OCI-LY1 (cell line): ENCODE data around the gene GSKIP.
A peak's percentile ranks its signal among the peaks of the same experiment; 100 is the strongest.

Source experiments
- H2AFZ ChIP-seq: fragments of 200-600 bp; sonication (generic), shearing (Covaris generic); 2 replicates; pipeline ENCODE4 v1.6.0; 2014; ENCODE audit warnings: antibody characterized with exemption, mild to moderate bottlenecking, low read length
- H3F3A ChIP-seq: fragments of 200-600 bp; sonication (generic), shearing (Covaris generic); 2 replicates; pipeline ENCODE4 v1.6.0; 2014; ENCODE audit warnings: mild to moderate bottlenecking, antibody characterized with exemption, low read length, moderate library complexity; ENCODE audit not compliant: insufficient read depth
- H3K27ac ChIP-seq: fragments of 200-600 bp; sonication (generic); 2 replicates; pipeline ENCODE4 v1.5.1; 2014; ENCODE audit warnings: low read length, mixed run types, mild to moderate bottlenecking, low read depth; ENCODE audit not compliant: poor library complexity, severe bottlenecking
- H3K27me3 ChIP-seq: fragments of 200-600 bp; sonication (generic); 2 replicates; pipeline ENCODE4 v1.6.0; 2014; ENCODE audit warnings: antibody characterized with exemption, mild to moderate bottlenecking, low read length, moderate library complexity; ENCODE audit not compliant: insufficient read depth
- H3K36me3 ChIP-seq: fragments of 200-600 bp; sonication (generic); 2 replicates; pipeline ENCODE4 v1.6.1; 2014; ENCODE audit warnings: mild to moderate bottlenecking, antibody characterized with exemption, low read length, moderate library complexity, mixed read lengths; ENCODE audit not compliant: insufficient read depth
- H3K4me1 ChIP-seq: fragments of 200-600 bp; sonication (generic); 2 replicates; pipeline ENCODE4 v1.5.1; 2014; ENCODE audit warnings: mild to moderate bottlenecking, low read length, moderate library complexity; ENCODE audit not compliant: insufficient read depth, severe bottlenecking
- H3K4me2 ChIP-seq: fragments of 200-600 bp; sonication (generic), shearing (Covaris generic); 2 replicates; pipeline ENCODE4 v1.6.1; 2014; ENCODE audit warnings: low read length
- H3K4me3 ChIP-seq: fragments of 200-600 bp; sonication (generic); 2 replicates; pipeline ENCODE4 v1.5.1; 2014; ENCODE audit warnings: low read length, low read depth, mild to moderate bottlenecking, mixed read lengths; ENCODE audit not compliant: poor library complexity, severe bottlenecking
- H3K79me2 ChIP-seq: fragments of 200-600 bp; shearing (Covaris generic); 2 replicates; pipeline ENCODE4 v1.6.1; 2016; ENCODE audit warnings: mixed run types, low read length, mixed read lengths; ENCODE audit not compliant: insufficient read depth
- H3K9ac ChIP-seq: fragments of 200-600 bp; sonication (generic), shearing (Covaris generic); 2 replicates; pipeline ENCODE4 v1.6.1; 2014; ENCODE audit warnings: mild to moderate bottlenecking, low read length, mixed read lengths
- H3K9me2 ChIP-seq: fragments of 200-600 bp; sonication (generic), shearing (Covaris generic); 2 replicates; pipeline ENCODE4 v1.6.1; 2014; ENCODE audit warnings: low read depth, mild to moderate bottlenecking, low read length, mixed read lengths
- H3K9me3 ChIP-seq: fragments of 200-600 bp; shearing (Covaris generic); 2 replicates; pipeline ENCODE4 v1.6.1; 2014; ENCODE audit warnings: low read length, mixed read lengths
- H4K20me1 ChIP-seq: fragments of 200-600 bp; sonication (generic), shearing (Covaris generic); 2 replicates; pipeline ENCODE4 v1.6.0; 2016; ENCODE audit warnings: mild to moderate bottlenecking, low read length; ENCODE audit not compliant: insufficient read depth
- CTCF ChIP-seq: fragments of 200-600 bp; sonication (generic), shearing (Covaris generic); IDR thresholded peaks from 2 replicates; pipeline ENCODE4 v1.5.1; 2017; ENCODE audit warnings: mild to moderate bottlenecking, antibody characterized with exemption, low read length, moderate library complexity, mixed read lengths
- EZH2 ChIP-seq: fragments of 200-600 bp; sonication (generic), shearing (Covaris generic); IDR thresholded peaks from 2 replicates; pipeline ENCODE4 v1.8.0; 2017; ENCODE audit warnings: borderline replicate concordance, mixed run types, mild to moderate bottlenecking, antibody characterized with exemption, low read length, moderate library complexity, mixed read lengths

The GSKIP gene

GRCh38 chr14:96362965-96363750 lies at the start of gene GSKIP, which contains the start of gene ATG2B:
GSKIP (plus strand) TSS chr14:96363526; CDS start chr14:96382248, 18,722 bp downstream.
ATG2B (minus strand) TSS chr14:96363341; CDS start chr14:96362976, 365 bp downstream.
- peaks cover 73% of the 10 kb centered on the region for H3K79me2 ChIP-seq
- H3K36me3 ChIP-seq, result peaks cover 3% of the 10 kb centered on the region
- TF ChIP-seq EZH2, result no peak
- TF ChIP-seq CTCF, result no peak
- H3K9ac ChIP-seq, result peak within 1 kb of the TSS; percentile 78
- peak within 1 kb of the TSS; percentile 77 for H3K4me3 ChIP-seq
- no peaks in the 10 kb centered on the region for H3K9me3 ChIP-seq
- peak within 1 kb of the TSS; percentile 93 for H3K4me2 ChIP-seq
- peaks cover 36% of the 10 kb centered on the region for H3K4me1 ChIP-seq
- H3F3A ChIP-seq, result no peaks in the 10 kb centered on the region
- no peak within 1 kb of the TSS for H2AFZ ChIP-seq
- no peaks in the 10 kb centered on the region for H4K20me1 ChIP-seq
- no peaks in the 10 kb centered on the region for H3K27me3 ChIP-seq
- H3K27ac ChIP-seq, result peak within 1 kb of the TSS; percentile 63
- H3K9me2 ChIP-seq, result no peaks in the 10 kb centered on the region

- H3K4me1 ChIP-seq, result no peaks in the 10 kb centered on the region
- H3K9me3 ChIP-seq, result no peaks in the 10 kb centered on the region
- no peaks in the 10 kb centered on the region for H3K27me3 ChIP-seq
- TF ChIP-seq CTCF, result no peak
- TF ChIP-seq EZH2, result no peak
- no peak overlapping the region for H3K9ac ChIP-seq
- H3K27ac ChIP-seq, result no peak overlapping the region
- H4K20me1 ChIP-seq, result no peaks in the 10 kb centered on the region
- H3F3A ChIP-seq, result no peaks in the 10 kb centered on the region
- H3K4me3 ChIP-seq, result no peak overlapping the region
- H2AFZ ChIP-seq, result no peak overlapping the region
- no peaks in the 10 kb centered on the region for H3K79me2 ChIP-seq
- H3K4me2 ChIP-seq, result no peak overlapping the region
- no peaks in the 10 kb centered on the region for H3K9me2 ChIP-seq
- H3K36me3 ChIP-seq, result peaks cover 63% of the 10 kb centered on the region
Measured at GRCh38 chr14:96316087-96316486, 47.2 kb upstream of the GSKIP start.

- Histone ChIP-seq H3K4me3 (no peak overlapping the region), H4K20me1 (no peaks in the 10 kb centered on the region), H3K36me3 (peaks cover 65% of the 10 kb centered on the region), H3F3A (no peaks in the 10 kb centered on the region), H3K27me3 (no peaks in the 10 kb centered on the region), H3K9me2 (no peaks in the 10 kb centered on the region), H3K79me2 (no peaks in the 10 kb centered on the region), H3K4me2 (no peak overlapping the region), H3K27ac (no peak overlapping the region), H3K9ac (no peak overlapping the region), H3K4me1 (no peaks in the 10 kb centered on the region), H2AFZ (no peak overlapping the region), H3K9me3 (no peaks in the 10 kb centered on the region)
- TF ChIP-seq EZH2 (no peak), CTCF (no peak)
Measured at GRCh38 chr14:96318836-96319235, 44.5 kb upstream of the GSKIP start.
